K562 (cell line): Measurements from ENCODE around the gene LAMA3. TPM values are rescaled to one million over a fixed set of nuclear protein-coding genes. Genes with fewer than 3 reads are reported as not detected.

Source experiments
- ATAC-seq: fragments of 200-7000 bp; cut with Tn5 transposase; 3 replicates; pipeline ENCODE4 v1.9.1; 2020; ENCODE audit warnings: moderate library complexity
- BruUV-seq: library from RNA; stranded (reverse); fragments of 400-500 nt; replicated peaks from 2 replicates; lab custom pipeline; 2021; lab: Mats Ljungman, UMichigan
- CTCF ChIA-PET: fragments of 300-600 bp; formaldehyde crosslinking; extraction: SDS; loops from one replicate; lab custom pipeline; 2021; ENCODE audit warnings: low intra/inter-chr PET ratio; lab: Yijun Ruan, JAX
- POLR2A ChIA-PET: fragments of 300-600, 350-650 bp; sonication (Branson Sonifier 250); formaldehyde crosslinking; extraction: SDS; loops from one replicate; lab custom pipeline; 2021; ENCODE audit warnings: antibody characterized with exemption, inconsistent platforms; lab: Yijun Ruan, JAX
- DNase-seq, 4 experiments: peaks; one replicate each; pipeline versions ENCODE4 v3.0.0 to v3.0.0-alpha.2; 2011 to 2018; ENCODE audit warnings: low spot score in 3 of 4, mixed read lengths in 3 of 4; ENCODE audit errors: extremely low read depth in 1 of 4
- FAIRE-seq: peaks from 2 replicates; lab custom pipeline; 2011; peaks lifted over from hg19 to GRCh38; lab: Jason Lieb, UNC
- H2AFZ ChIP-seq: 2 replicates; pipeline ENCODE4 v1.6.0; 2011; ENCODE audit warnings: low read depth, low read length, control low read depth, inconsistent platforms
- H3K27ac ChIP-seq: fragments of 200-600 bp; 3 replicates; pipeline ENCODE4 v1.8.0; 2011; ENCODE audit warnings: low read depth, mild to moderate bottlenecking, control low read depth, inconsistent platforms, low read length, moderate library complexity, mixed read lengths; ENCODE audit errors: extremely low read depth
- H3K27me3 ChIP-seq, 2 experiments: fragments of 300-600 bp in 1 of 2; 2 replicates in 1 of 2; 3 replicates in 1 of 2; pipeline versions ENCODE4 v1.6.0 to v1.8.0; 2011; ENCODE audit warnings: inconsistent platforms in 2 of 2, low read length in 2 of 2, mild to moderate bottlenecking in 1 of 2, mixed read lengths in 1 of 2, moderate library complexity in 1 of 2; ENCODE audit not compliant: control insufficient read depth in 2 of 2, insufficient read depth in 2 of 2
- H3K36me3 ChIP-seq: fragments of 300-600 bp; 3 replicates; pipeline ENCODE4 v1.8.0; 2011; ENCODE audit warnings: mild to moderate bottlenecking, low read length, inconsistent platforms; ENCODE audit not compliant: control insufficient read depth, insufficient read depth
- H3K4me1 ChIP-seq, 2 experiments: fragments of 200-600 bp in 1 of 2; replicated peaks in 1 of 2; 2 replicates in 1 of 2; 3 replicates in 1 of 2; pipeline versions ENCODE4 v1.5.1 to v1.8.0; 2011; ENCODE audit warnings: inconsistent platforms in 2 of 2, low read length in 2 of 2, mild to moderate bottlenecking in 1 of 2, mixed read lengths in 1 of 2, moderate library complexity in 1 of 2; ENCODE audit not compliant: control insufficient read depth in 2 of 2, insufficient read depth in 2 of 2
- H3K4me2 ChIP-seq: 2 replicates; pipeline ENCODE4 v1.6.1; 2011; ENCODE audit warnings: low read length, control low read depth, inconsistent platforms, mixed read lengths; ENCODE audit not compliant: insufficient read depth
- H3K4me3 ChIP-seq: fragments of 200-600 bp; sonication (generic), shearing (Covaris generic); 2 replicates; pipeline ENCODE4 v1.5.1; 2016; ENCODE audit warnings: control low read depth, inconsistent platforms
- H3K79me2 ChIP-seq: fragments of 200-600 bp; 3 replicates; pipeline ENCODE4 v1.8.0; 2011; ENCODE audit warnings: low read length, inconsistent platforms; ENCODE audit not compliant: control insufficient read depth, insufficient read depth
- H3K9ac ChIP-seq, 2 experiments: 2 replicates each; pipeline versions ENCODE4 v1.6.0 to v1.6.1; 2011; ENCODE audit warnings: low read depth in 2 of 2, low read length in 2 of 2, control low read depth in 1 of 2, inconsistent platforms in 1 of 2, mild to moderate bottlenecking in 1 of 2, mixed read lengths in 1 of 2; ENCODE audit not compliant: insufficient read depth in 1 of 2
- H3K9me1 ChIP-seq: one replicate; pipeline ENCODE4 v1.6.0; 2011; ENCODE audit warnings: inconsistent platforms, mild to moderate bottlenecking, low read length, moderate library complexity; ENCODE audit not compliant: control insufficient read depth, insufficient read depth
- H3K9me3 ChIP-seq: replicated peaks from 2 replicates; pipeline ENCODE4 v1.5.1; 2011; ENCODE audit warnings: low read depth, low read length, inconsistent platforms; ENCODE audit not compliant: control insufficient read depth, insufficient read depth
- H4K20me1 ChIP-seq: replicated peaks from 2 replicates; pipeline ENCODE4 v1.6.1; 2011; ENCODE audit warnings: low read length, inconsistent platforms, mixed read lengths; ENCODE audit not compliant: control insufficient read depth, insufficient read depth
- CBFA2T3 ChIP-seq: fragments of 450-650 bp; IDR thresholded peaks from 2 replicates; pipeline ENCODE4 v1.6.1; 2017
- CEBPG ChIP-seq, 3 experiments: fragments of 200-800 bp in 1 of 3; sonication (Bioruptor generic) in 1 of 3; sonication (generic) in 1 of 3; formaldehyde crosslinking in 1 of 3; IDR thresholded peaks in 2 of 3; conservative IDR thresholded peaks in 1 of 3; 2 replicates each; pipeline versions ENCODE4 v1.6.1 to v1.8.0; 2016 to 2022; ENCODE audit warnings: missing compliant biosample characterization in 2 of 3, missing genetic modification characterization in 2 of 3, mild to moderate bottlenecking in 1 of 3, missing genetic modification reagents in 1 of 3
- CREBBP ChIP-seq: IDR thresholded peaks from one replicate; pipeline ENCODE4 v1.6.1; 2012; ENCODE audit warnings: low read depth, mild to moderate bottlenecking, control low read depth, inconsistent platforms, low read length
- ID3 ChIP-seq, 2 experiments: fragments of 250-450 bp in 1 of 2; fragments of 450-650 bp in 1 of 2; sonication (Bioruptor Pico) in 1 of 2; IDR thresholded peaks; 2 replicates each; pipeline versions ENCODE4 v1.6.1 to v1.8.0; 2016 to 2021; ENCODE audit warnings: mild to moderate bottlenecking in 2 of 2, moderate library complexity in 2 of 2, missing compliant biosample characterization in 1 of 2, missing genetic modification characterization in 1 of 2
- MNT ChIP-seq, 2 experiments: fragments of 450-650 bp; conservative IDR thresholded peaks; 2 replicates each; pipeline ENCODE4 v1.6.1; 2017; ENCODE audit warnings: mild to moderate bottlenecking in 2 of 2, moderate library complexity in 2 of 2
- MTF1 ChIP-seq: fragments of 250-450 bp; sonication (Bioruptor Pico); IDR thresholded peaks from 2 replicates; pipeline ENCODE4 v1.9.0; 2021; ENCODE audit warnings: moderate library complexity, mild to moderate bottlenecking, inconsistent platforms, borderline replicate concordance
- NR2C1 ChIP-seq, 2 experiments: fragments of 450-650 bp; IDR thresholded peaks; 2 replicates each; pipeline ENCODE4 v1.6.1; 2017; ENCODE audit warnings: mild to moderate bottlenecking in 2 of 2, antibody characterized with exemption in 1 of 2, inconsistent platforms in 1 of 2, missing compliant biosample characterization in 1 of 2, missing genetic modification characterization in 1 of 2
- PHB2 ChIP-seq: fragments of 450-650 bp; IDR thresholded peaks from 2 replicates; pipeline ENCODE4 v1.6.1; 2017; ENCODE audit warnings: low read depth
- POU5F1 ChIP-seq: fragments of 150-350 bp; IDR thresholded peaks from 2 replicates; pipeline ENCODE4 v1.6.1; 2014; ENCODE audit warnings: borderline replicate concordance, low read length, low read depth, mild to moderate bottlenecking; ENCODE audit not compliant: partially characterized antibody
- PRMT5 ChIP-seq: sonication (generic); formaldehyde crosslinking; IDR thresholded peaks from 2 replicates; pipeline ENCODE4 v1.5.0; 2020; ENCODE audit warnings: missing genetic modification reagents
- PURB ChIP-seq: sonication (generic); formaldehyde crosslinking; IDR thresholded peaks from 2 replicates; pipeline ENCODE4 v1.9.0; 2021; ENCODE audit warnings: low read depth, mild to moderate bottlenecking, missing genetic modification reagents
- RFX5 ChIP-seq: IDR thresholded peaks from 2 replicates; pipeline ENCODE4 v1.6.1; 2011; ENCODE audit warnings: low read depth, mild to moderate bottlenecking, improper control_type of control experiment, low read length
- SIX5 ChIP-seq, 2 experiments: IDR thresholded peaks; 2 replicates each; pipeline ENCODE4 v1.6.1; 2011; ENCODE audit warnings: low read length in 2 of 2, borderline replicate concordance in 1 of 2, low read depth in 1 of 2, mild to moderate bottlenecking in 1 of 2, moderate library complexity in 1 of 2; ENCODE audit not compliant: insufficient read depth in 1 of 2
- SOX6 ChIP-seq: fragments of 450-650 bp; IDR thresholded peaks from 2 replicates; pipeline ENCODE4 v1.6.1; 2014; ENCODE audit warnings: mild to moderate bottlenecking
- SREBF1 ChIP-seq: fragments of 150-350 bp; IDR thresholded peaks from 2 replicates; pipeline ENCODE4 v1.6.1; 2014; ENCODE audit warnings: antibody characterized with exemption, low read depth, low read length, borderline replicate concordance
- U2AF2 ChIP-seq: fragments of 200-400 bp; formaldehyde crosslinking; optimal IDR thresholded peaks from 2 replicates; pipeline ENCODE3; 2017; ENCODE audit warnings: low read depth, mild to moderate bottlenecking, low read length
- ZC3H8 ChIP-seq: fragments of 450-650 bp; IDR thresholded peaks from 2 replicates; pipeline ENCODE4 v1.6.1; 2017
- ZFP36 ChIP-seq: fragments of 150-350 bp; IDR thresholded peaks from 2 replicates; pipeline ENCODE4 v1.6.1; 2018; ENCODE audit warnings: low read length, low read depth; ENCODE audit not compliant: partially characterized antibody
- ZNF134 ChIP-seq: fragments of 250-450 bp; sonication (Bioruptor Pico); conservative IDR thresholded peaks from 2 replicates; pipeline ENCODE4 v1.4.0; 2020
- ZNF316 ChIP-seq: fragments of 450-650 bp; IDR thresholded peaks from 2 replicates; pipeline ENCODE4 v1.6.1; 2016
- WGBS: fragments of 100-300 bp; shearing (Covaris generic); methylation state at CpG from one replicate; pipeline ENCODE4 v1.1.6; 2016; ENCODE audit warnings: low coverage, mixed read lengths; ENCODE audit not compliant: insufficient coverage; ENCODE audit errors: missing lambda C conversion rate; 5-methylcytosine and 5-hydroxymethylcytosine counted together
- in situ Hi-C: fragments of 300-500 bp; cut with MboI; formaldehyde crosslinking; loops from 4 replicates; pipeline ENCODE4 v1.15.0; 2018; ENCODE audit warnings: inconsistent platforms, mixed read lengths
- intact Hi-C: fragments of 100-400 bp; cut with micrococcal nuclease; formaldehyde crosslinking; loops from 2 replicates; pipeline ENCODE4 v1.14.2; 2022
- polyA plus RNA-seq, 8 experiments: library from polyadenylated mRNA; depleted of rRNA in 4 of 8; stranded (reverse) in 5 of 8; unstranded in 3 of 8; fragments of >200 nt; fragmentation: Nextera tagmentation in 2 of 8; fragmentation: Illumina TruSeq in 1 of 8; extraction: Ambion mirVana in 2 of 8; extraction: Trizol in 1 of 8; gene quantifications; 2 replicates each; pipeline versions ENCODE4 v1.2.1 to v1.2.3, GENCODE V29; 2011 to 2014; ENCODE audit warnings: inconsistent platforms in 1 of 8, missing spikeins in 1 of 8
- total RNA-seq, 7 experiments: library from RNA; depleted of rRNA in 6 of 7; stranded (reverse); fragments of >200 nt in 6 of 7; fragmentation: Illumina TruSeq in 2 of 7; extraction: Trizol in 2 of 7; gene quantifications; 2 replicates each; pipeline versions ENCODE4 v1.2.1 to v1.2.3, GENCODE V29; 2011 to 2021; ENCODE audit warnings: low replicate concordance in 1 of 7

The LAMA3 gene
- total and polyA plus RNA-seq, 9 of the 15 experiments (the other 6 are each of a cell fraction or from before 2014, with no cell fraction given) = 0.07 TPM; not detected in 8

- Histone ChIP-seq H3K9ac (no peak overlapping the region), H3K9me3 (no peaks in the 10 kb centered on the region), H3K4me1 (no peaks in the 10 kb centered on the region), H2AFZ (no peak overlapping the region), H3K27ac (no peak overlapping the region), H3K27me3 (peaks cover 0 to 17% of the 10 kb centered on the region in 2 experiments; a peak in 1 of 5 replicates), H3K9me1 (no peaks in the 10 kb centered on the region), H3K4me2 (no peak overlapping the region), H3K79me2 (no peaks in the 10 kb centered on the region), H3K36me3 (no peaks in the 10 kb centered on the region), H4K20me1 (no peaks in the 10 kb centered on the region), H3K4me3 (no peak overlapping the region)
- intact Hi-C loops = no loop called here
- ChIA-PET CTCF (no interaction called here), POLR2A (no interaction called here)
- DNase-seq (no peak), ATAC-seq (no peak), FAIRE-seq (no peak)
- 0% methylated on average over 3 of the region's 3 CpGs for WGBS
- in situ Hi-C loops = no loop called here
- TF ChIP-seq ZNF316 (no peak), PRMT5 (no peak), U2AF2 (no peak), CEBPG (CRISPR knock-in tag; IDR thresholded peaks at IDR 0.05) (no peak), CEBPG (tag; conservative IDR thresholded peaks at IDR 0.05 in 1 of 2, IDR thresholded peaks at IDR 0.05 in 1 of 2) (no peak), ZFP36 (no peak), ZNF134 (CRISPR knock-in tag) (no peak), POU5F1 (no peak), CREBBP (no peak), NR2C1 (IDR thresholded peaks at IDR 0.05) (no peak), NR2C1 (tag; IDR thresholded peaks at IDR 0.05) (no peak), SREBF1 (no peak), MNT (conservative IDR thresholded peaks at IDR 0.05) (no peak), ID3 (CRISPR knock-in tag; IDR thresholded peaks at IDR 0.05) (no peak), ID3 (tag; IDR thresholded peaks at IDR 0.05) (no peak), CBFA2T3 (no peak), MTF1 (CRISPR knock-in tag) (no peak), PURB (no peak), SIX5 (IDR thresholded peaks at IDR 0.05; ENCODE audit: borderline replicate concordance in 1 of 2, insufficient read depth in 1 of 2, low read depth in 1 of 2, low read length in 2 of 2) (no peak), PHB2 (no peak), RFX5 (no peak), SOX6 (no peak), ZC3H8 (no peak)
- BruUV-seq = no TSS peak
Measured at GRCh38 chr18:23859466-23860336, 170.4 kb downstream of the LAMA3 start.
